Upper lobe of left lung (tissue), 4 donors: ENCODE results near the gene LLCFC1.

Experiments used
- EP300 ChIP-seq, 4 donors: sonication (generic); formaldehyde crosslinking; IDR thresholded peaks; one replicate each; pipeline ENCODE4 v1.5.1; 2017; ENCODE audit warnings: antibody characterized with exemption in 4 of 4, control low read depth in 2 of 4
- POLR2A ChIP-seq, 4 donors: fragments of 450-650 bp; IDR thresholded peaks; one replicate each; pipeline ENCODE4 v1.5.1; 2016 to 2017; ENCODE audit warnings: antibody characterized with exemption in 4 of 4, mild to moderate bottlenecking in 2 of 4
- POLR2AphosphoS5 ChIP-seq, 2 donors: sonication (generic); formaldehyde crosslinking; IDR thresholded peaks; one replicate each; pipeline ENCODE4 v1.5.1; 2017; ENCODE audit warnings: antibody characterized with exemption in 2 of 2
- TF ChIP-seq, protein P1 (sequence below), 6 experiments: fragments of 450-650 bp in 4 of 6; fragments of 200-600 bp in 2 of 6; sonication (generic) in 2 of 6; IDR thresholded peaks; one replicate each; pipeline ENCODE4 v1.5.1; 2016 to 2019; ENCODE audit warnings: antibody characterized with exemption in 6 of 6

DNA sequence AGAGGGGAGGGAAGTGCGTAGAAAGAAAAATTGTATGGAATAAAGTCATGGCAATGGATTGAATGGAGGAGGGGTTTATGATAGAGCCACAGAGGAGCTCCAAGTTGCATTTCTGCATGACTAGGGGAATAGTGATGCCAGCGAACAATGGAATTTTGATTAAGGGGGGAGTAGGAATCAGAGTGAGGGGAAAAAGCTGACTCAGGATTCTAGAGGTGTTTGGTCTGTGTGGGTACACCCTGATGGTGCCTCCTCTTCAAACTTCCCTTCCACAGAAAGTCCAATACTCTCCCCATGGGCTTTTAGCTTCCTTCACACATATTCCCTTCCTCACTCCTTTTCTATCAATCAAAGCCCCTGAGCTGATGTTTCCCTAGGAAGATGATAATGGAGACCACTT, 24.7 kb downstream of the LLCFC1 start:
- TF ChIP-seq, protein P1, sequence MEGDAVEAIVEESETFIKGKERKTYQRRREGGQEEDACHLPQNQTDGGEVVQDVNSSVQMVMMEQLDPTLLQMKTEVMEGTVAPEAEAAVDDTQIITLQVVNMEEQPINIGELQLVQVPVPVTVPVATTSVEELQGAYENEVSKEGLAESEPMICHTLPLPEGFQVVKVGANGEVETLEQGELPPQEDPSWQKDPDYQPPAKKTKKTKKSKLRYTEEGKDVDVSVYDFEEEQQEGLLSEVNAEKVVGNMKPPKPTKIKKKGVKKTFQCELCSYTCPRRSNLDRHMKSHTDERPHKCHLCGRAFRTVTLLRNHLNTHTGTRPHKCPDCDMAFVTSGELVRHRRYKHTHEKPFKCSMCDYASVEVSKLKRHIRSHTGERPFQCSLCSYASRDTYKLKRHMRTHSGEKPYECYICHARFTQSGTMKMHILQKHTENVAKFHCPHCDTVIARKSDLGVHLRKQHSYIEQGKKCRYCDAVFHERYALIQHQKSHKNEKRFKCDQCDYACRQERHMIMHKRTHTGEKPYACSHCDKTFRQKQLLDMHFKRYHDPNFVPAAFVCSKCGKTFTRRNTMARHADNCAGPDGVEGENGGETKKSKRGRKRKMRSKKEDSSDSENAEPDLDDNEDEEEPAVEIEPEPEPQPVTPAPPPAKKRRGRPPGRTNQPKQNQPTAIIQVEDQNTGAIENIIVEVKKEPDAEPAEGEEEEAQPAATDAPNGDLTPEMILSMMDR (IDR thresholded peaks at IDR 0.05) = no peak
- TF ChIP-seq POLR2A (IDR thresholded peaks at IDR 0.05) (no peak), EP300 (IDR thresholded peaks at IDR 0.05) (no peak), POLR2AphosphoS5 (IDR thresholded peaks at IDR 0.05) (no peak)
